Measurements from ENCODE around the gene LHB. TPM values are rescaled to one million over a fixed set of nuclear protein-coding genes. Genes with fewer than 3 reads are reported as not detected.

The LHB gene
- total RNA-seq = not detected

GRCh38 chr19:49017041-49017665, at the start of gene LHB:
TSS of gene LHB (minus strand) at chr19:49017091. CDS start at chr19:49017081, 10 bp downstream.

GRCh38 chr19:49064768-49065611, 48.1 kb upstream of the LHB start, which contains the start of gene NTF4:
TSS of gene NTF4 (minus strand) at chr19:49064818. CDS start at chr19:49061997, 2,821 bp downstream.

GRCh38 chr19:49057636-49058234, 40.8 kb upstream of the LHB start, which contains the start of gene CGB7:
TSS of gene CGB7 (minus strand) at chr19:49057749. CDS start at chr19:49055375, 2,374 bp downstream.

GRCh38 chr19:49049011-49049410, 32.1 kb upstream of the LHB start, which contains the start of gene CGB8:
TSS of gene CGB8 (minus strand) at chr19:49049111. CDS start at chr19:49048739, 372 bp downstream.

GRCh38 chr19:49043548-49043947, 26.7 kb upstream of the LHB start, which contains the start of gene CGB5:
TSS of gene CGB5 (plus strand) at chr19:49043848. CDS start at chr19:49044210, 362 bp downstream.

GRCh38 chr19:49036815-49037214, 19.9 kb upstream of the LHB start, which contains the start of gene CGB1:
TSS of gene CGB1 (minus strand) at chr19:49036895. CDS start at chr19:49036711, 184 bp downstream.

GRCh38 chr19:49031642-49032301, 14.9 kb upstream of the LHB start, which contains the start of gene CGB2:
TSS of gene CGB2 (plus strand) at chr19:49031890. CDS start at chr19:49032096, 206 bp downstream.

GRCh38 chr19:49024233-49024632, 7.3 kb upstream of the LHB start, which contains the start of gene CGB3:
TSS of gene CGB3 (minus strand) at chr19:49024333. CDS start at chr19:49023971, 362 bp downstream.

GRCh38 chr19:48993175-48994034, 23.5 kb downstream of the LHB start, which contains the start of the genes GYS1 and RUVBL2:
TSS of gene GYS1 (minus strand) at chr19:48993309. CDS start at chr19:48993112, 197 bp downstream.
TSS of gene RUVBL2 (plus strand) at chr19:48993887. CDS start at chr19:48993912, 25 bp downstream.

Small RNA genes lying within 50 kb of the gene (microRNA-seq; reads per million reads assigned to microRNA genes)
- gene MIR6798 (ENCODE audit: borderline microRNAs expressed, borderline replicate concordance) = not detected

Other genes starting within 250 kb of the LHB start
- 10 to 100 TPM; 38.5 to 41.2 TPM for gene BCAT2, start 206.1 kb downstream of the LHB start, total RNA-seq
- under 1 TPM; 0.35 to 0.82 TPM for gene HSD17B14, start 180.6 kb downstream of the LHB start, total RNA-seq
- gene PLEKHA4, start 148.5 kb downstream of the LHB start, total RNA-seq = 1 to 10 TPM; 6.8 to 8.0 TPM
- gene PPP1R15A, start 144.7 kb downstream of the LHB start, total RNA-seq = 10 to 100 TPM; 50.9 to 56.1 TPM
- gene TULP2, start 118.3 kb downstream of the LHB start, total RNA-seq = not detected
- 100 to 1,000 TPM; 276 to 287 TPM for gene NUCB1, start 116.8 kb downstream of the LHB start, total RNA-seq
- gene DHDH, start 83.4 kb downstream of the LHB start, total RNA-seq = 1 to 10 TPM; 1.8 to 2.1 TPM
- gene BAX, start 62.2 kb downstream of the LHB start, total RNA-seq = 100 to 1,000 TPM; 271 to 293 TPM
- 100 to 1,000 TPM; 799 to 840 TPM for gene FTL, start 51.8 kb downstream of the LHB start, total RNA-seq
- gene GYS1, start 23.8 kb downstream of the LHB start, total RNA-seq = 10 to 100 TPM; 55.7 to 58.7 TPM
- 10 to 100 TPM; 58.4 to 59.0 TPM for gene RUVBL2, start 23.2 kb downstream of the LHB start, total RNA-seq
- not detected for gene CGB3, start 7.2 kb upstream of the LHB start, total RNA-seq
- gene CGB2, start 14.8 kb upstream of the LHB start, total RNA-seq = not detected
- gene CGB1, start 19.8 kb upstream of the LHB start, total RNA-seq = not detected
- not detected for gene CGB5, start 26.8 kb upstream of the LHB start, total RNA-seq
- gene CGB8, start 32.0 kb upstream of the LHB start, total RNA-seq = not detected
- gene CGB7, start 40.7 kb upstream of the LHB start, total RNA-seq = not detected
- gene NTF4, start 47.7 kb upstream of the LHB start, total RNA-seq = not detected
- not detected for gene KCNA7, start 55.6 kb upstream of the LHB start, total RNA-seq
- 100 to 1,000 TPM; 201 to 223 TPM for gene SNRNP70, start 68.4 kb upstream of the LHB start, total RNA-seq
- gene LIN7B, start 97.3 kb upstream of the LHB start, total RNA-seq = 1 to 10 TPM; 6.0 to 8.8 TPM
- 1 to 10 TPM; 1.6 to 2.5 TPM for gene C19orf73, start 102.1 kb upstream of the LHB start, total RNA-seq
- gene PPFIA3, start 102.5 kb upstream of the LHB start, total RNA-seq = 1 to 10 TPM; 3.1 to 4.7 TPM
- not detected for gene HRC, start 138.3 kb upstream of the LHB start, total RNA-seq
- not detected for gene TRPM4, start 140.7 kb upstream of the LHB start, total RNA-seq